GM19397 (cell line): ENCODE results near the gene ACRBP.

Experiments used
- ATAC-seq: cut with Tn5 transposase; IDR thresholded peaks from one replicate; pipeline ENCODE4 v1.9.1; 2021; ENCODE audit warnings: mild to moderate bottlenecking, moderate library complexity; ENCODE audit not compliant: unreplicated experiment

ACRBP gene

GRCh38 chr12:6650832-6651231, 3.6 kb upstream of the ACRBP start:
- ATAC-seq: no peak

GRCh38 chr12:6646276-6647082, 753 bp downstream of the ACRBP start:
- ATAC-seq: no peak

GRCh38 chr12:6644903-6645302, 2.3 kb downstream of the ACRBP start:
- ATAC-seq: no peak

- no peak for ATAC-seq
Measured at GRCh38 chr12:6644257-6644596, 3.0 kb downstream of the ACRBP start.

GRCh38 chr12:6643569-6644256, 3.5 kb downstream of the ACRBP start:
- ATAC-seq: no peak

GRCh38 chr12:6641131-6641530, 6.1 kb downstream of the ACRBP start:
- ATAC-seq: no peak

GRCh38 chr12:6640497-6640896, 6.7 kb downstream of the ACRBP start:
- ATAC-seq: no peak

- ATAC-seq: no peak
Measured at GRCh38 chr12:6639151-6639801, 8.0 kb downstream of the ACRBP start.

- ATAC-seq: no peak
Measured at GRCh38 chr12:6638305-6638704, 8.9 kb downstream of the ACRBP start.

- no peak for ATAC-seq
Measured at GRCh38 chr12:6635856-6636531, 11.2 kb downstream of the ACRBP start, which contains the start of gene LPAR5. TSS of gene LPAR5 (minus strand) at chr12:6635959. CDS start at chr12:6621248, 14,711 bp downstream.

GRCh38 chr12:6635375-6635855, 11.8 kb downstream of the ACRBP start:
- ATAC-seq: peak; percentile 35

GRCh38 chr12:6632026-6632983, 14.9 kb downstream of the ACRBP start:
- ATAC-seq: no peak

GRCh38 chr12:6631549-6631961, 15.7 kb downstream of the ACRBP start:
- no peak for ATAC-seq

- ATAC-seq: no peak
Measured at GRCh38 chr12:6630736-6631135, 16.5 kb downstream of the ACRBP start.

- no peak for ATAC-seq
Measured at GRCh38 chr12:6627616-6628015, 19.6 kb downstream of the ACRBP start.

GRCh38 chr12:6626654-6627283, 20.5 kb downstream of the ACRBP start:
- no peak for ATAC-seq

- ATAC-seq: no peak
Measured at GRCh38 chr12:6620885-6621274, 26.4 kb downstream of the ACRBP start.

- ATAC-seq: no peak
Measured at GRCh38 chr12:6620137-6620884, 26.9 kb downstream of the ACRBP start.
